Stomach (tissue), 9 donors: ENCODE results near the gene DCST2. TPM values are rescaled to one million over a fixed set of nuclear protein-coding genes. Genes with fewer than 3 reads are reported as not detected.

Experiments
- DNase-seq, 2 donors: peaks; one replicate each; pipeline versions ENCODE4 v3.0.0 to v3.0.0-alpha.2; 2013 to 2019
- H3K27ac ChIP-seq, 5 donors: fragments of 200-600 bp in 4 of 5; sonication (generic) in 4 of 5; one replicate each; pipeline ENCODE4 v1.5.1; 2013 to 2019; ENCODE audit warnings: mild to moderate bottlenecking in 1 of 5, moderate library complexity in 1 of 5
- H3K27me3 ChIP-seq, 3 donors: fragments of 200-600 bp; sonication (generic); one replicate each; pipeline ENCODE4 v1.5.1; 2017 to 2019; ENCODE audit warnings: mixed run types in 1 of 3
- H3K36me3 ChIP-seq, 4 donors: fragments of 200-600 bp; sonication (generic); 1 replicate in 3 of 4; 2 replicates in 1 of 4; pipeline ENCODE4 v1.5.1; 2016 to 2019
- H3K4me1 ChIP-seq, 4 donors: fragments of 200-600 bp; sonication (generic); one replicate each; pipeline ENCODE4 v1.5.1; 2016 to 2019
- H3K4me3 ChIP-seq, 4 donors: fragments of 200-600 bp; sonication (generic) in 3 of 4; one replicate each; pipeline ENCODE4 v1.5.1; 2016 to 2019; ENCODE audit warnings: mild to moderate bottlenecking in 1 of 4
- H3K9me3 ChIP-seq, 4 donors: fragments of 200-600 bp; sonication (generic); one replicate each; pipeline ENCODE4 v1.5.1; 2016 to 2019
- EP300 ChIP-seq: sonication (generic); formaldehyde crosslinking; IDR thresholded peaks from one replicate; pipeline ENCODE4 v1.6.1; 2017; ENCODE audit warnings: antibody characterized with exemption
- POLR2A ChIP-seq, 4 donors: fragments of 450-650 bp; IDR thresholded peaks; one replicate each; pipeline ENCODE4 v1.6.1; 2016; ENCODE audit warnings: antibody characterized with exemption in 4 of 4, control low read depth in 2 of 4, mild to moderate bottlenecking in 1 of 4, moderate library complexity in 1 of 4
- POLR2AphosphoS5 ChIP-seq, 3 donors: sonication (generic); formaldehyde crosslinking; IDR thresholded peaks; one replicate each; pipeline ENCODE4 v1.6.1; 2016; ENCODE audit warnings: antibody characterized with exemption in 3 of 3
- WGBS, 5 donors: extraction: QIAGEN DNeasy Blood & Tissue Kit in 3 of 5; methylation state at CpG; one replicate each; pipeline versions ENCODE4 v1.1.5 to v1.1.7; 2013 to 2018; 5-methylcytosine and 5-hydroxymethylcytosine counted together
- intact Hi-C: fragments of 100-400 bp; cut with DNase I; formaldehyde crosslinking; loops from one replicate; pipeline ENCODE4 v1.15.1; 2023; ENCODE audit warnings: low total_unique reads
- polyA plus RNA-seq, 3 donors: library from polyadenylated mRNA; stranded (reverse); fragments of 200-250 nt; gene quantifications; one replicate each; pipeline ENCODE4 v1.2.3, GENCODE V29; 2013
- total RNA-seq, 5 donors: library from RNA; depleted of rRNA; stranded (reverse); fragments of >200 nt; gene quantifications; one replicate each; pipeline versions ENCODE4 v1.1.0 to v1.2.3, GENCODE V29; 2014 to 2016
- TF ChIP-seq, protein P1 (sequence below), 7 experiments: fragments of 450-650 bp in 4 of 7; fragments of 200-600 bp in 3 of 7; sonication (generic) in 3 of 7; IDR thresholded peaks; one replicate each; pipeline ENCODE4 v1.5.1; 2016 to 2019; ENCODE audit warnings: antibody characterized with exemption in 7 of 7, control low read depth in 2 of 7, mild to moderate bottlenecking in 1 of 7
- donor health status: healthy with polysubstance abuse.
- donor health status: Bipolar disorder and iron deficiency.
- donor health status: healthy.

DCST2 gene
- total and polyA plus RNA-seq, 8 donors, result 1.6 to 158 (median 6.4) TPM; not detected in 4

DNA sequence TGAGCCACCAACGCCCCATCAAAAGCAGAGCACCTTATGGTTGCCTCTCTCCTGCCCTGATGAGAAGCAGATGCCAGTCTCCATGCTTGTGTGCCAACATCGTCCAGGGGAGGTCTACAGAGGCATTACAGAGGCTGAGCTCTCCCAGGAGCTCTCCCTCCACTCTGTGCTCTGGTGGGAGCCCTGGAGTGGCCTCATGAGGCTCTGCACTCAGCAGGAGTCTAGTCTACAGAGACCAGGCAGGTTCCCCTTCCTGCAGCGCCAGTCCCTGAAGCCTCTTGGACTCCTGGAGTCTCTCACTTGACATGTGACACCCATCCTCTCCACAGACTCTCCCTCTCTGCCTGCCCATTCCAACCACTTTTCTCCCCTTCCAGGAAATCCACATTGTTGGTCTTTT lies 3.5 kb upstream of the DCST2 start:
- TF ChIP-seq POLR2A (IDR thresholded peaks at IDR 0.05), result no peak
- no peak for TF ChIP-seq POLR2AphosphoS5 (IDR thresholded peaks at IDR 0.05)
- TF ChIP-seq EP300, result no peak
- TF ChIP-seq, protein P1, sequence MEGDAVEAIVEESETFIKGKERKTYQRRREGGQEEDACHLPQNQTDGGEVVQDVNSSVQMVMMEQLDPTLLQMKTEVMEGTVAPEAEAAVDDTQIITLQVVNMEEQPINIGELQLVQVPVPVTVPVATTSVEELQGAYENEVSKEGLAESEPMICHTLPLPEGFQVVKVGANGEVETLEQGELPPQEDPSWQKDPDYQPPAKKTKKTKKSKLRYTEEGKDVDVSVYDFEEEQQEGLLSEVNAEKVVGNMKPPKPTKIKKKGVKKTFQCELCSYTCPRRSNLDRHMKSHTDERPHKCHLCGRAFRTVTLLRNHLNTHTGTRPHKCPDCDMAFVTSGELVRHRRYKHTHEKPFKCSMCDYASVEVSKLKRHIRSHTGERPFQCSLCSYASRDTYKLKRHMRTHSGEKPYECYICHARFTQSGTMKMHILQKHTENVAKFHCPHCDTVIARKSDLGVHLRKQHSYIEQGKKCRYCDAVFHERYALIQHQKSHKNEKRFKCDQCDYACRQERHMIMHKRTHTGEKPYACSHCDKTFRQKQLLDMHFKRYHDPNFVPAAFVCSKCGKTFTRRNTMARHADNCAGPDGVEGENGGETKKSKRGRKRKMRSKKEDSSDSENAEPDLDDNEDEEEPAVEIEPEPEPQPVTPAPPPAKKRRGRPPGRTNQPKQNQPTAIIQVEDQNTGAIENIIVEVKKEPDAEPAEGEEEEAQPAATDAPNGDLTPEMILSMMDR (IDR thresholded peaks at IDR 0.05), result no peak
- H3K4me1 ChIP-seq, result peaks cover 12 to 16% (median 12%) of the 10 kb centered on the region in 4 donors
- H3K4me3 ChIP-seq, result no peak overlapping the region
- no peak overlapping the region for H3K27ac ChIP-seq
- H3K36me3 ChIP-seq, result no peaks in the 10 kb centered on the region
- 87 to 96% (median 94%) methylated on average over 3 of the region's 3 CpGs for WGBS, 5 donors
- no peak for DNase-seq
- no peaks in the 10 kb centered on the region for H3K9me3 ChIP-seq
- no peaks in the 10 kb centered on the region for H3K27me3 ChIP-seq
- intact Hi-C loops, result no loop called here

DNA sequence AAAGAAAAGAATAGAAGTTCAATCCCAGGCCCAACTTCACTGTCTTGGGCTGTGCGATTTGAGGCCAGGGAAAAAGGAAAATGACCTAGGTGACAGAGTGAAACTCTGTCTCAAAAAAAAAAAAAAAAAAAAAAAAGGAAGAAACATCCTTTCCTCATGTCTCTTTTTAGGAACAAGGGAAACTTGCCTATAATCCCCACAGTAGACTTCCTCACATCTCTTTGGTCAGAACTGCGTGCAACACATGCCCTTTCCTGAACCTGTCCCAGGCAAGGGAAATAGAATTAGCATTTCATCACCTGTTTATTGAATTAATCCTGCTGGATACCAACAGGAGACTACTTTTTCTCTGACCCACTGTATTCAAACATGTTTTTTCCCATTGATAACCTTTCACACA lies 2.4 kb upstream of the DCST2 start:
- no peak for DNase-seq
- no peak for TF ChIP-seq POLR2A (IDR thresholded peaks at IDR 0.05)
- no peak for TF ChIP-seq POLR2AphosphoS5 (IDR thresholded peaks at IDR 0.05)
- TF ChIP-seq, protein P1 (IDR thresholded peaks at IDR 0.05), result no peak
- TF ChIP-seq EP300, result no peak
- Histone ChIP-seq H3K36me3 (no peaks in the 10 kb centered on the region), H3K4me1 (peaks cover 12 to 16% (median 12%) of the 10 kb centered on the region in 4 donors), H3K27me3 (no peaks in the 10 kb centered on the region), H3K9me3 (no peaks in the 10 kb centered on the region), H3K27ac (no peak overlapping the region), H3K4me3 (no peak overlapping the region)
- WGBS, 5 donors, result 83 to 89% (median 87%) methylated on average over 2 of the region's 2 CpGs
- intact Hi-C loops, result no loop called here

DNA sequence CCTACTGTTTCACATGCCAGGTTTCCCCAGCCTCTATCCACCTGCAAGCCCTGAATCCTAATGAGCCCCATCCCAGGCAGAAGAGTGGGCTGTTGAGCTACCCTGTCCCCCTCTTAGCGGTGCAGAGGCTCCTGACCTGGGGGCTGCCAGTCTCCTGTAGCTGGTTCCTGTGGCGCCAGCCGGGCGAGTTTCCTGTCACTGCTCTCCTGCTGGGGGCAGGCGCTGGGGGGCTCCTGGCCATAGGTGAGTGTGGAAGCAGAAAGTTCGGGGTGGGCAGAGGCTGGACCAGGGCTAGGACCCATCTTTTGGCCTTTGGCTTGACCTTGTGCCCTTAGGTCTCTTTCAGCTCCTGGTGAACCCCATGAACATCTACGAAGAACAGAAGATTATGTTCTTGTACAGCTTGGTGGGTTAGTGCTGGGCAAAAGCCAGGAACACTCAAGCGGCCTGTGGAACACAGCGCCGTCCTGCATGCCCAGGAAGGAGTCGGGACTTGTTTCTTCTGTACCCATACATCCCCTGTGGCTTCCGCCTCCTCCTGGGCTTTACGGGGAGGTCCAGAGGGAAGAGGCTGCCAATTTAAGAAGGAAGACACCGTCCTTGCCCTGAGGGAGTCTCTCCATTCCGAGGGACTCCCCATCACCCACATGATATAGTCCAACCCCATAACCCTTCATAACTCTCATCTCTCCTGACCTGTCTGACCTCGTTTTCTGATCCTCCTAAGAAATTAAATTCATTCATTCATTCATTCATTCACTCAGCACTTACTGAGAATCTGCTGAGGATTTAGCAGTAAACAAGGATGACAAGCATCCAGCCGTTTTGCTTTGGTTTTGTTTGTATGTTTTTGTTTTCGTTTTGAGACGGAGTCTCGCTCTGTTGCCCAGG lies 982 bp upstream of the DCST2 start:
- intact Hi-C loops, result no loop called here
- Histone ChIP-seq H3K4me3 (no peak overlapping the region), H3K9me3 (no peaks in the 10 kb centered on the region), H3K36me3 (no peaks in the 10 kb centered on the region), H3K27me3 (no peaks in the 10 kb centered on the region), H3K27ac (no peak overlapping the region), H3K4me1 (peaks cover 12 to 15% (median 12%) of the 10 kb centered on the region in 4 donors)
- no peak for DNase-seq
- WGBS, 5 donors, result 78 to 87% (median 85%) methylated on average over 16 to 20 of the region's 20 CpGs
- TF ChIP-seq POLR2AphosphoS5 (IDR thresholded peaks at IDR 0.05), result no peak
- no peak for TF ChIP-seq POLR2A (IDR thresholded peaks at IDR 0.05)
- TF ChIP-seq, protein P1 (IDR thresholded peaks at IDR 0.05), result no peak
- no peak for TF ChIP-seq EP300

DNA sequence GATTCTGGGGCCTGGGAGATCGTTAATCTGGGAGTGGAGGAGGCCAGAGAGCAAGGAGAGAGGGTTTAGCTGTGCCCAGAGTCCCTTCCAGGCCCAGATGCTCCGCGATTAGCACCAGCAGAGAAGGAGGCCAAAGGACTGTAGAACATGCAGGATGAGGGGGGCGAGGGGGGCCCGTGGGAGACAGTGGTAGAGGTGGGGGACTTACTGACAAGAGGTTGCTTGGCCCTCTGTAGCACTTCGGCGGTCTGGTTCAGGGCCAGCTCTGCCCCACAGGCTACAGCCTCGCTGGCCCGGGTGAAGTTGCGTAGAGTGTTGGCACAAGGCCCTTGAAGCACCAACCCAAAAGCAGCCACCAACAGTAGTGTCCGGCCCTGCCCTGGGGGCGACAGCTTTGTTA lies 695 bp downstream of the DCST2 start:
- Histone ChIP-seq H3K27me3 (no peaks in the 10 kb centered on the region), H3K27ac (no peak overlapping the region), H3K4me3 (no peak overlapping the region), H3K9me3 (no peaks in the 10 kb centered on the region), H3K36me3 (no peaks in the 10 kb centered on the region), H3K4me1 (no peaks in the 10 kb centered on the region)
- no peak for DNase-seq
- TF ChIP-seq POLR2AphosphoS5 (IDR thresholded peaks at IDR 0.05) (no peak), EP300 (no peak)
- intact Hi-C loops, result no loop called here
- WGBS, 5 donors, result 82 to 89% (median 86%) methylated on average over 10 to 12 of the region's 12 CpGs

DNA sequence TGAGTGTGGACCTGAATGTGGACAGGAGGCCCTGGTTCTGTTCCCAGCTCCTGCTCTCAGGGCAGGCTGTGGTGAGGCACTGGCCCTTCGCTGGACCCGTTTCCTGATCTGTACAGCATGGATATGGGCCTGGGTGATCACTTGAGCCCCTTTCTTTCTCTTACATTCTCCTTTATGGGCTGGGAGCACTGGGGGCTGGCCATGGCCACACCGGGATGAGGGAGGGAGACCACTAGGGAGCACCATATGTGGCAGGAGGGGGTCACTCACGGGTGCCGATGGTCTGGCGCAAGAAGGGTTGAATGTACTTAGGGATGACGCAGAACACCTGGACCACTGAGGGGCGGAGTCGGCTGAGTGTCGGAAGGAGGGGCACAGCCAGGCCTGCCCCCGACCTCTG lies 2.7 kb downstream of the DCST2 start:
- TF ChIP-seq POLR2AphosphoS5 (IDR thresholded peaks at IDR 0.05) (no peak), POLR2A (IDR thresholded peaks at IDR 0.05) (no peak), EP300 (no peak)
- TF ChIP-seq, protein P1 (IDR thresholded peaks at IDR 0.05), result no peak
- WGBS, 5 donors, result 68 to 86% (median 83%) methylated on average over 11 of the region's 11 CpGs
- no peaks in the 10 kb centered on the region for H3K9me3 ChIP-seq
- intact Hi-C loops, result no loop called here
- DNase-seq, result no peak
- H3K36me3 ChIP-seq, result no peaks in the 10 kb centered on the region
- H3K27ac ChIP-seq, result no peak overlapping the region
- no peaks in the 10 kb centered on the region for H3K27me3 ChIP-seq
- no peaks in the 10 kb centered on the region for H3K4me1 ChIP-seq
- no peak overlapping the region for H3K4me3 ChIP-seq
